Loucy (cell line): ENCODE measurements around the gene ITGA2.

Source experiments
- H2AFZ ChIP-seq: fragments of 200-600 bp; sonication (generic); 2 replicates; pipeline ENCODE4 v1.6.0; 2016; ENCODE audit warnings: antibody characterized with exemption, mild to moderate bottlenecking, low read length, moderate library complexity
- H3F3A ChIP-seq: fragments of 200-600 bp; 2 replicates; pipeline ENCODE4 v1.6.0; 2016; ENCODE audit warnings: antibody characterized with exemption, low read depth, mild to moderate bottlenecking
- H3K27me3 ChIP-seq: fragments of 200-600 bp; sonication (generic); 2 replicates; pipeline ENCODE4 v1.6.1; 2014; ENCODE audit warnings: low read length, mild to moderate bottlenecking; ENCODE audit not compliant: insufficient read depth, poor library complexity, severe bottlenecking
- H3K36me3 ChIP-seq: fragments of 200-600 bp; sonication (generic); 2 replicates; pipeline ENCODE4 v1.6.1; 2016; ENCODE audit warnings: low read length; ENCODE audit not compliant: insufficient read depth
- H3K4me1 ChIP-seq: fragments of 200-600 bp; sonication (generic); 2 replicates; pipeline ENCODE4 v1.5.1; 2014; ENCODE audit warnings: low read length, mild to moderate bottlenecking; ENCODE audit not compliant: insufficient read depth, poor library complexity, severe bottlenecking
- H3K4me2 ChIP-seq: fragments of 200-600 bp; sonication (generic); 2 replicates; pipeline ENCODE4 v1.6.0; 2014; ENCODE audit warnings: antibody characterized with exemption, low read length, low read depth, mild to moderate bottlenecking; ENCODE audit not compliant: poor library complexity, severe bottlenecking
- H3K4me3 ChIP-seq: fragments of 200-600 bp; sonication (generic); 2 replicates; pipeline ENCODE4 v1.5.1; 2014; ENCODE audit warnings: low read length, mild to moderate bottlenecking, mixed read lengths; ENCODE audit not compliant: poor library complexity, severe bottlenecking
- H3K79me2 ChIP-seq: fragments of 200-600 bp; sonication (generic); 2 replicates; pipeline ENCODE4 v1.6.1; 2014; ENCODE audit warnings: low read length; ENCODE audit not compliant: insufficient read depth
- H3K9ac ChIP-seq: fragments of 200-600 bp; sonication (generic); 2 replicates; pipeline ENCODE4 v1.6.0; 2014; ENCODE audit warnings: mild to moderate bottlenecking, low read depth, low read length, moderate library complexity; ENCODE audit not compliant: poor library complexity, severe bottlenecking
- H3K9me2 ChIP-seq: fragments of 200-600 bp; sonication (generic); replicated peaks from 2 replicates; pipeline ENCODE4 v1.6.1; 2016; ENCODE audit warnings: low read depth, low read length, mixed read lengths
- H3K9me3 ChIP-seq: fragments of 200-600 bp; sonication (generic); 2 replicates; pipeline ENCODE4 v1.6.1; 2014; ENCODE audit warnings: mild to moderate bottlenecking, antibody characterized with exemption, low read length, low read depth; ENCODE audit not compliant: insufficient read depth
- H4K20me1 ChIP-seq: fragments of 200-600 bp; sonication (generic); 2 replicates; pipeline ENCODE4 v1.6.0; 2014; ENCODE audit warnings: antibody characterized with exemption, low read length, mild to moderate bottlenecking; ENCODE audit not compliant: insufficient read depth, poor library complexity, severe bottlenecking
- CTCF ChIP-seq: fragments of 200-600 bp; sonication (generic); conservative IDR thresholded peaks from 2 replicates; pipeline ENCODE4 v1.5.1; 2014; ENCODE audit warnings: mild to moderate bottlenecking, antibody characterized with exemption, low read length
- EZH2phosphoT487 ChIP-seq: fragments of 200-600 bp; IDR thresholded peaks from 2 replicates; pipeline ENCODE4 v1.6.1; 2018; ENCODE audit warnings: antibody characterized with exemption, mild to moderate bottlenecking, moderate library complexity, borderline replicate concordance

The ITGA2 gene

GRCh38 chr5:53023969-53024368 is 34.8 kb downstream of the ITGA2 start:
- Histone ChIP-seq H3K79me2 (no peaks in the 10 kb centered on the region), H3K4me3 (no peak overlapping the region), H3F3A (no peaks in the 10 kb centered on the region), H3K9ac (no peak overlapping the region), H3K4me1 (no peaks in the 10 kb centered on the region), H3K36me3 (no peaks in the 10 kb centered on the region), H3K9me2 (no peaks in the 10 kb centered on the region), H4K20me1 (no peaks in the 10 kb centered on the region), H3K27me3 (no peaks in the 10 kb centered on the region), H2AFZ (no peak overlapping the region), H3K9me3 (no peaks in the 10 kb centered on the region), H3K4me2 (no peak overlapping the region)
- TF ChIP-seq CTCF (no peak), EZH2phosphoT487 (no peak)

GRCh38 chr5:53024535-53024934 is 35.4 kb downstream of the ITGA2 start:
- H3F3A ChIP-seq: no peaks in the 10 kb centered on the region
- no peaks in the 10 kb centered on the region for H3K36me3 ChIP-seq
- no peaks in the 10 kb centered on the region for H3K9me3 ChIP-seq
- no peaks in the 10 kb centered on the region for H3K79me2 ChIP-seq
- H3K27me3 ChIP-seq: no peaks in the 10 kb centered on the region
- H4K20me1 ChIP-seq: no peaks in the 10 kb centered on the region
- H2AFZ ChIP-seq: no peak overlapping the region
- no peaks in the 10 kb centered on the region for H3K4me1 ChIP-seq
- no peaks in the 10 kb centered on the region for H3K9me2 ChIP-seq
- no peak overlapping the region for H3K9ac ChIP-seq
- H3K4me3 ChIP-seq: no peak overlapping the region
- TF ChIP-seq EZH2phosphoT487 (no peak), CTCF (no peak)
- no peak overlapping the region for H3K4me2 ChIP-seq

GRCh38 chr5:53025487-53025886 is 36.3 kb downstream of the ITGA2 start:
- Histone ChIP-seq H3K27me3 (no peaks in the 10 kb centered on the region), H3K36me3 (no peaks in the 10 kb centered on the region), H3K4me3 (no peak overlapping the region), H3K4me2 (no peak overlapping the region), H3F3A (no peaks in the 10 kb centered on the region), H3K9ac (no peak overlapping the region), H3K4me1 (no peaks in the 10 kb centered on the region), H3K9me2 (no peaks in the 10 kb centered on the region), H4K20me1 (no peaks in the 10 kb centered on the region), H2AFZ (no peak overlapping the region), H3K79me2 (no peaks in the 10 kb centered on the region), H3K9me3 (no peaks in the 10 kb centered on the region)
- TF ChIP-seq CTCF (no peak), EZH2phosphoT487 (no peak)
